ENCODE results near the gene CDADC1.

Gene CDADC1

GRCh38 chr13:49213539-49213938 is 34.2 kb upstream of the CDADC1 start:
- Histone ChIP-seq H3K27me3 (replicated peaks; ENCODE audit: control insufficient read depth, insufficient read depth, low read length) (no peaks in the 10 kb centered on the region; the same call in 1 of the 2 replicates), H3K36me3 (ENCODE audit: control insufficient read depth, insufficient read depth, low read length) (no peaks in the 10 kb centered on the region; the same call in 1 of the 2 replicates), H3K4me3 (replicated peaks; ENCODE audit: low read depth, low read length) (no peak overlapping the region)
- no peak for DNase-seq (ENCODE audit: extremely low read depth, insufficient read length)
- no peak for TF ChIP-seq CTCF (IDR thresholded peaks at IDR 0.05; ENCODE audit: insufficient read depth, low read length, poor library complexity, severe bottlenecking)

- DNase-seq (ENCODE audit: extremely low read depth, insufficient read length), result no peak
- TF ChIP-seq CTCF (IDR thresholded peaks at IDR 0.05; ENCODE audit: insufficient read depth, low read length, poor library complexity, severe bottlenecking), result no peak
- H3K27me3 ChIP-seq (replicated peaks; ENCODE audit: control insufficient read depth, insufficient read depth, low read length), result no peaks in the 10 kb centered on the region; the same call in 1 of the 2 replicates
- H3K36me3 ChIP-seq (ENCODE audit: control insufficient read depth, insufficient read depth, low read length), result no peaks in the 10 kb centered on the region; the same call in 1 of the 2 replicates
- H3K4me3 ChIP-seq (replicated peaks; ENCODE audit: low read depth, low read length), result no peak overlapping the region
These were observed 33.5 kb upstream of the CDADC1 start for GRCh38 chr13:49213997-49214916.

- Histone ChIP-seq H3K36me3 (ENCODE audit: control insufficient read depth, insufficient read depth, low read length) (no peaks in the 10 kb centered on the region; the same call in 1 of the 2 replicates), H3K27me3 (replicated peaks; ENCODE audit: control insufficient read depth, insufficient read depth, low read length) (no peaks in the 10 kb centered on the region; the same call in 1 of the 2 replicates), H3K4me3 (replicated peaks; ENCODE audit: low read depth, low read length) (no peak overlapping the region)
- peak; percentile 27 for DNase-seq (ENCODE audit: extremely low read depth, insufficient read length)
- peak; percentile 28 for TF ChIP-seq CTCF (IDR thresholded peaks at IDR 0.05; ENCODE audit: insufficient read depth, low read length, poor library complexity, severe bottlenecking)
These were observed 32.8 kb upstream of the CDADC1 start for GRCh38 chr13:49214917-49215376.

- no peak for DNase-seq (ENCODE audit: extremely low read depth, insufficient read length)
- Histone ChIP-seq H3K4me3 (replicated peaks; ENCODE audit: low read depth, low read length) (no peak overlapping the region), H3K27me3 (replicated peaks; ENCODE audit: control insufficient read depth, insufficient read depth, low read length) (no peaks in the 10 kb centered on the region; the same call in none of the 2 replicates), H3K36me3 (ENCODE audit: control insufficient read depth, insufficient read depth, low read length) (no peaks in the 10 kb centered on the region; the same call in 1 of the 2 replicates)
- TF ChIP-seq CTCF (IDR thresholded peaks at IDR 0.05; ENCODE audit: insufficient read depth, low read length, poor library complexity, severe bottlenecking), result no peak
These were observed 31.4 kb upstream of the CDADC1 start for GRCh38 chr13:49216334-49216733.

GRCh38 chr13:49217962-49218492 is 29.7 kb upstream of the CDADC1 start:
- H3K36me3 ChIP-seq (ENCODE audit: control insufficient read depth, insufficient read depth, low read length), result no peaks in the 10 kb centered on the region
- TF ChIP-seq CTCF (IDR thresholded peaks at IDR 0.05; ENCODE audit: insufficient read depth, low read length, poor library complexity, severe bottlenecking), result no peak
- no peak overlapping the region for H3K4me3 ChIP-seq (replicated peaks; ENCODE audit: low read depth, low read length)
- H3K27me3 ChIP-seq (replicated peaks; ENCODE audit: control insufficient read depth, insufficient read depth, low read length), result no peaks in the 10 kb centered on the region; the same call in none of the 2 replicates
- DNase-seq (ENCODE audit: extremely low read depth, insufficient read length), result no peak

Data from GM06990 (cell line).